Measurements from ENCODE around the gene FHIT. TPM values are rescaled to one million over a fixed set of nuclear protein-coding genes. Genes with fewer than 3 reads are reported as not detected.

FHIT gene
- total and polyA plus RNA-seq, 2 of the 4 experiments (the other 2 are of a cell fraction): 0.07 TPM; not detected in 1

DNA sequence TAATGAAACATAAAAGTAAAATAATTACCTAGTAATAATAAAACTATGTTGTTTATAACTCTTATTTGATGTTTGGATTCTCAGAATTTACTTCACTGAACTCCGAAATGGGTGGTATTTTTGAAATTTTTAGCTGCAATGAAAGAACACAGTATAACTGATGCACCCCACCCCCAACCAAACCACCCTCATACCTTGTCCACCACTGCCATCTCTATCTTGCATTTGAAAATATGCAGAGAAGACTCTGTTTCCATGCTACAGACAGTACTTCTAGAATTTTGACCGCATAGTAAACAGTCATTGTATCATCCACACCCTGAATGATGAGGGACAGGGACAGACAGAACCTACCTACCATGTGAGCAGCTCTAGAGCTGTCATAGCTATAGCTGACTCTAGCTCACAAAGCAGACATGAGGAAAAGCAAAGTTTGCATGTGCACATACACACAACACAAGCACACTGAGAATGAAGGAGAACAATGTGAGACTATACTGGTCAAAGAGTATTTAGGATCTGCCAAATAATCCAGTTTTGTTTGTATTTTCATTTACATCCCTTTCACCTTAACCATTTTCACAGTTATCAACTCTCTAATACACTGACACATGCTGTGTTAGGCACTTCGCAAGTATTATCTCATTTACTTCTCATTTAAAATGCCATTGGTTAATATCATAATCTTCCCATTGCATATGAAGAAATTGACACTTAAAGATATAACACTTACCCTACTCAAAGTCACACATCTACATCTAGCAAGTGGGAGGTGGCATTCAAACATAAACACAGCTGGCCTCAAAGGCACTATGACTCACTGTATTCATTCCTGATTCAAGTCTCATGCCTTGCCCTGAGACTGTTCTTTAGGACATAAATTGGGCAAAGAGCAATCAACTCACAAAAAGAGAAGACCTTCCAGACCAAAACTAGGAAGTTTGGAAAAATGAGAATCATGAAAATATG lies 1186.8 kb downstream of the FHIT start:
- H2BK15ac ChIP-seq (ENCODE audit: low read depth, low read length): no peak overlapping the region
- POLR2A ChIA-PET (ENCODE audit: unreplicated experiment): no interaction called here
- no peak overlapping the region for H2BK120ac ChIP-seq (ENCODE audit: low read depth, low read length)
- H3K36me3 ChIP-seq (ENCODE audit: control insufficient read depth, insufficient read depth, low read length): no peaks in the 10 kb centered on the region
- no peak overlapping the region for H3K4ac ChIP-seq (ENCODE audit: low read depth, low read length)
- H3K9me3 ChIP-seq (ENCODE audit: control insufficient read depth, insufficient read depth, low read length): no peaks in the 10 kb centered on the region
- no peak overlapping the region for H4K8ac ChIP-seq (ENCODE audit: low read depth in 2 of 2, low read length in 2 of 2)
- CTCF ChIA-PET: no interaction called here
- no peaks in the 10 kb centered on the region for H4K20me1 ChIP-seq (ENCODE audit: insufficient read depth, low read length)
- H3K27me3 ChIP-seq (ENCODE audit: control insufficient read depth, insufficient read depth, low read length): no peaks in the 10 kb centered on the region
- intact Hi-C loops (cut with micrococcal nuclease): no loop called here
- H2AK5ac ChIP-seq (ENCODE audit: low read depth, low read length): no peak overlapping the region
- DNase-seq: peak; percentile 61
- no TSS peak for BruUV-seq (replicated peaks)
- no peak overlapping the region for H4K5ac ChIP-seq (ENCODE audit: low read depth, low read length)
- H3K9ac ChIP-seq (ENCODE audit: low read depth, low read length): no peak overlapping the region
- no peak overlapping the region for H2BK5ac ChIP-seq (ENCODE audit: low read depth, low read length, poor library complexity, severe bottlenecking)
- H4K91ac ChIP-seq (ENCODE audit: insufficient read depth, low read depth, low read length): no peak overlapping the region
- no peak overlapping the region for H2BK20ac ChIP-seq (ENCODE audit: low read depth, low read length)
- dilution Hi-C loops (cut with HindIII; ENCODE audit: low sequenced_read_pairs, unreplicated experiment): no loop called here
- no peaks in the 10 kb centered on the region for H3K4me1 ChIP-seq (ENCODE audit: control insufficient read depth, insufficient read depth, low read length)
- peak; percentile 73 for ATAC-seq (ENCODE audit: low read depth)
- no peak overlapping the region for H3K23ac ChIP-seq (ENCODE audit: low read depth, low read length)
- no peaks in the 10 kb centered on the region for H3K79me1 ChIP-seq (ENCODE audit: low read depth in 1 of 2, low read length in 2 of 2)
- in situ Hi-C loops (cut with MboI; ENCODE audit: low sequenced_read_pairs): no loop called here
- H3K27ac ChIP-seq (ENCODE audit: insufficient read depth, low read length): no peak overlapping the region
- H2AK9ac ChIP-seq (replicated peaks; ENCODE audit: low read depth, low read length, poor library complexity): no peak overlapping the region
- no peak overlapping the region for H3K56ac ChIP-seq (ENCODE audit: extremely low read depth, insufficient read depth, low read length)
- TF ChIP-seq, protein P1, sequence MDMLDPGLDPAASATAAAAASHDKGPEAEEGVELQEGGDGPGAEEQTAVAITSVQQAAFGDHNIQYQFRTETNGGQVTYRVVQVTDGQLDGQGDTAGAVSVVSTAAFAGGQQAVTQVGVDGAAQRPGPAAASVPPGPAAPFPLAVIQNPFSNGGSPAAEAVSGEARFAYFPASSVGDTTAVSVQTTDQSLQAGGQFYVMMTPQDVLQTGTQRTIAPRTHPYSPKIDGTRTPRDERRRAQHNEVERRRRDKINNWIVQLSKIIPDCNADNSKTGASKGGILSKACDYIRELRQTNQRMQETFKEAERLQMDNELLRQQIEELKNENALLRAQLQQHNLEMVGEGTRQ (IDR thresholded peaks at IDR 0.05; ENCODE audit: low read depth, low read length): no peak
- no peak for TF ChIP-seq CHD1 (IDR thresholded peaks at IDR 0.05; ENCODE audit: low read depth, low read length)
- TF ChIP-seq MAZ (IDR thresholded peaks at IDR 0.05; ENCODE audit: borderline replicate concordance, low read depth, low read length): no peak
- TF ChIP-seq SMC3 (IDR thresholded peaks at IDR 0.05; ENCODE audit: low read depth, low read length): no peak
- TF ChIP-seq, protein P2, sequence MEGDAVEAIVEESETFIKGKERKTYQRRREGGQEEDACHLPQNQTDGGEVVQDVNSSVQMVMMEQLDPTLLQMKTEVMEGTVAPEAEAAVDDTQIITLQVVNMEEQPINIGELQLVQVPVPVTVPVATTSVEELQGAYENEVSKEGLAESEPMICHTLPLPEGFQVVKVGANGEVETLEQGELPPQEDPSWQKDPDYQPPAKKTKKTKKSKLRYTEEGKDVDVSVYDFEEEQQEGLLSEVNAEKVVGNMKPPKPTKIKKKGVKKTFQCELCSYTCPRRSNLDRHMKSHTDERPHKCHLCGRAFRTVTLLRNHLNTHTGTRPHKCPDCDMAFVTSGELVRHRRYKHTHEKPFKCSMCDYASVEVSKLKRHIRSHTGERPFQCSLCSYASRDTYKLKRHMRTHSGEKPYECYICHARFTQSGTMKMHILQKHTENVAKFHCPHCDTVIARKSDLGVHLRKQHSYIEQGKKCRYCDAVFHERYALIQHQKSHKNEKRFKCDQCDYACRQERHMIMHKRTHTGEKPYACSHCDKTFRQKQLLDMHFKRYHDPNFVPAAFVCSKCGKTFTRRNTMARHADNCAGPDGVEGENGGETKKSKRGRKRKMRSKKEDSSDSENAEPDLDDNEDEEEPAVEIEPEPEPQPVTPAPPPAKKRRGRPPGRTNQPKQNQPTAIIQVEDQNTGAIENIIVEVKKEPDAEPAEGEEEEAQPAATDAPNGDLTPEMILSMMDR (conservative IDR thresholded peaks at IDR 0.05; ENCODE audit: low read depth, low read length): no peak
- TF ChIP-seq CEBPB (IDR thresholded peaks at IDR 0.05; ENCODE audit: low read depth, low read length): no peak
- TF ChIP-seq NFE2L2 (IDR thresholded peaks at IDR 0.05; ENCODE audit: low read depth, low read length): no peak
- no peak for TF ChIP-seq FOS (IDR thresholded peaks at IDR 0.05; ENCODE audit: low read depth, low read length)
- TF ChIP-seq BHLHE40 (IDR thresholded peaks at IDR 0.05; ENCODE audit: low read depth, low read length): no peak
- no peak for TF ChIP-seq RCOR1 (IDR thresholded peaks at IDR 0.05; ENCODE audit: insufficient replicate concordance, low read length)
- TF ChIP-seq, protein P3, sequence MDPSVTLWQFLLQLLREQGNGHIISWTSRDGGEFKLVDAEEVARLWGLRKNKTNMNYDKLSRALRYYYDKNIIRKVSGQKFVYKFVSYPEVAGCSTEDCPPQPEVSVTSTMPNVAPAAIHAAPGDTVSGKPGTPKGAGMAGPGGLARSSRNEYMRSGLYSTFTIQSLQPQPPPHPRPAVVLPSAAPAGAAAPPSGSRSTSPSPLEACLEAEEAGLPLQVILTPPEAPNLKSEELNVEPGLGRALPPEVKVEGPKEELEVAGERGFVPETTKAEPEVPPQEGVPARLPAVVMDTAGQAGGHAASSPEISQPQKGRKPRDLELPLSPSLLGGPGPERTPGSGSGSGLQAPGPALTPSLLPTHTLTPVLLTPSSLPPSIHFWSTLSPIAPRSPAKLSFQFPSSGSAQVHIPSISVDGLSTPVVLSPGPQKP (IDR thresholded peaks at IDR 0.05; ENCODE audit: borderline replicate concordance, low read depth, low read length): no peak
- no peak for TF ChIP-seq RFX5 (IDR thresholded peaks at IDR 0.05; ENCODE audit: low read depth, low read length)
- no peak for TF ChIP-seq POLR2A (IDR thresholded peaks at IDR 0.05; ENCODE audit: low read depth, low read length)
- TF ChIP-seq MAFK (IDR thresholded peaks at IDR 0.05; ENCODE audit: low read depth, low read length): no peak
- H3K14ac ChIP-seq (replicated peaks; ENCODE audit: low read depth, low read length): no peak overlapping the region
- no CpG with 5 or more reads among the region's 3 CpGs for WGBS, 2 experiments (ENCODE audit: extremely low coverage in 2 of 2, insufficient read length in 1 of 2)
- H3K9me1 ChIP-seq (ENCODE audit: insufficient read depth, low read length): no peaks in the 10 kb centered on the region
- H3K4me2 ChIP-seq (ENCODE audit: low read depth, low read length): no peak overlapping the region
- no peak overlapping the region for H3K18ac ChIP-seq (ENCODE audit: low read depth, low read length)
- no peak overlapping the region for H2AFZ ChIP-seq (replicated peaks; ENCODE audit: low read length, poor library complexity)
- no peak overlapping the region for H3K4me3 ChIP-seq (ENCODE audit: insufficient read depth, low read depth, low read length)
